GM12873 (cell line): Measurements from ENCODE around the gene TFF3.

Source experiments
- CTCF ChIP-seq: IDR thresholded peaks from 2 replicates; pipeline ENCODE4 v1.5.1; 2012; ENCODE audit warnings: low read depth, mild to moderate bottlenecking, moderate library complexity, low read length, control low read depth; ENCODE audit not compliant: insufficient read depth; ENCODE audit errors: missing control alignments

Gene TFF3

DNA sequence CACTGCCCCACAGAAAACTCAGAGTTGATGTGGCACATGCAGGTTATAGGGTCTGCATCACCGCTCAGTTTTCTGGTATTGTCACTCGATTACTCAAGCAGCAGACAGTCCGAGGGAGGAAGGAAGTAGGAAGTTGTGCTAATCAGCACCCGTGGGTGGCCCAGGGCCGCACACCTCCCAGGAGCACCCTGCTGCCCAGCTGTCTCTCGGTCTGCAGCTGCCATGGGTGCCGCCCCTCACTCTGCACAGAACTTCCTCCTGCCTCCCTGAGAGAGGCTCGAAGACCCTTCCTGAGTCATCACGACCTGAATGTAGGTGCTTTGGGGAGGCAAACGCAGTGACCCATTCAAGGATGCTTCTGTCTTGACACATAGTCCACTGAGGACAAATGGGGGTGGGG lies 4.2 kb upstream of the TFF3 start:
- no peak for TF ChIP-seq CTCF

GRCh38 chr21:42317826-42318746 lies 2.9 kb upstream of the TFF3 start:
- no peak for TF ChIP-seq CTCF

DNA sequence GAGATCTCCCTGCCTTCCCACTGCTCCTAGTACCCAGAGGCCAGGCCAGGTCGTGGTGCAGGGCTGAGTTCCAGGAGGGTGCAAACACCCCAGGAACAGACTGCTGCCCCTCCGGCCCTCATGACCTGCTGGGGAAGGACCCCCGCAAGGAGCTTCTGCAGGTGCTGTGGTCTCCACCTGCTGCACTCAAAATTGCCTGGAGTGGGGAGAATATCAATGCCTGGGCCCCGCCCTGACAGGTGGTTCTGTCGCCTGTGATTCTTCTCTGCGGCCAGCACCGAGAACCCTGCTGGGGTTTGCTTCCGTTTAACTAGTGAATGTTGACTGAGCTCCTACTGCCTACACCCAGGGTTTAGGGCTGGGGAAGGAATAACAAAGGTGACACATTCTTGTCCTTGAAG lies 2.1 kb upstream of the TFF3 start:
- TF ChIP-seq CTCF, result no peak

DNA sequence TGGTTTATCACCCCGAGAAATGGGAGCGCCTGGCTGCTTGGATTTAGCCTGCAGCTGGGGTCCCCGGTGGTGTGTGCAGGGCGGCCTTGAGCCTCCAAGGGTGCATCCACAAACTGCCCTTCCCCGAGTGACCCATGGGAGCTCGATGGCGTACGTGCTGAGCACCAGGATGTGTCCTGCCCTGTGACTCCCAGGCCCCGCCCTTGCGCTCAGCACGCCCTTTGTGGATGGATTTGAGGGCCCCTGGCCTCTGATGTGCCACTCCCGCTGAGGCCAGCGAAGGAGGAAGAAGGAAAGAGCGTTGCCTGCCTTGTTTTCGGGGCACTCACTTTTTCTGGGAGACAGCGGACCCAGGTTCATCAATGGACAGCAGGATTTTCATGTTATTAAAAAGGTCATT lies 1.7 kb upstream of the TFF3 start:
- TF ChIP-seq CTCF, result no peak

DNA sequence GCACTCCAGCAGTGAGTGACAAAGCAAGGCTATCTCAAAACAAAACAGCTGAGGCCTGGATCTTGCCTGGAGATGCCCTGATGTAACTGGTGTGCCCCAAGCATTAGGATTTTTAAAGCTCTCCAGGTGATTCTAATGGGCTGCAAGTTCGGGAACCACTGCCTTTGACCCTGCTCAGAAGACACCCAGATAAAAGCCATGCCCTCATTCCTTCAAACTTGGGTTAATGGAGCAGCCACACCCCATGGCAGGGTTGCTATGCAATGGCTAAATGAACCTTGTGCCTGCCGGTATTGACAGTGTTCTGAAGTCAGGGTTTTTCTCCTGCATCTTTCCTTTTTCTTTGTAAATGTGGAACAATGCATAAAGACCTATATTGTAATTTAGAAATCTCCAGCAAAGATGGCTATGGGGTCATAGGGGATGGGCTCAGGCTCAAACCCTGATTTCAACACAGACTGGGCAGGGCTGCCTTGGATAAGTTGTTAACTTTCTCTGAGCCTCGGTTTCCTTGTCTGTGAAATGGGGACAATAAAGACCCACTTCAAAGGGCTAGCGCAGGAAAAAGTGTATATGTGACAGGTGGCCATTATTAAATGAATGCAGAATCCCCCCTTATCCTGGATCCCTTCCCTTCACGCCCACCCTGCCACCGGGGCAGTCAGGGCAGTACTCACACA lies 453 bp downstream of the TFF3 start:
- TF ChIP-seq CTCF, result no peak

DNA sequence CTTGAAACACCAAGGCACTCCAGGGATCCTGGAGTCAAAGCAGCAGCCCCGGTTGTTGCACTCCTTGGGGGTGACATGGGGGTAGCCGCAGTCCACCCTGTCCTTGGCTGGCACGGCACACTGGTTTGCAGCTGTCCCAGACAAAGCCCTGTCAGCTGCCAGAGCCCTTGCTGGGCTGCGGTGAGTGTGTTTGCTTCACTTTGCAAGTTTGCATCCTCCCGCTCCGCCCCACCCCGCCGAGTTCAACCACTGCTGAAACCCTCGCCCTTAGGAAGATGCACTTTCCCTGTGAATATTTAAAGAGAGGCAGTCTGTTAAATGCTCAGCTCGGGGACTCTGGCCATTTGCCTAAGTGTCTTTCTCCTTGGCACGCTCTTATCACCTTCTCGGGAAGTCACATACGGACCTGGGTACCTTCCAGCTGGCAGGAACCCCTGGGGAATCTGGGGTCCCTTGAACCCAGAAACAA lies 1.7 kb downstream of the TFF3 start:
- no peak for TF ChIP-seq CTCF

DNA sequence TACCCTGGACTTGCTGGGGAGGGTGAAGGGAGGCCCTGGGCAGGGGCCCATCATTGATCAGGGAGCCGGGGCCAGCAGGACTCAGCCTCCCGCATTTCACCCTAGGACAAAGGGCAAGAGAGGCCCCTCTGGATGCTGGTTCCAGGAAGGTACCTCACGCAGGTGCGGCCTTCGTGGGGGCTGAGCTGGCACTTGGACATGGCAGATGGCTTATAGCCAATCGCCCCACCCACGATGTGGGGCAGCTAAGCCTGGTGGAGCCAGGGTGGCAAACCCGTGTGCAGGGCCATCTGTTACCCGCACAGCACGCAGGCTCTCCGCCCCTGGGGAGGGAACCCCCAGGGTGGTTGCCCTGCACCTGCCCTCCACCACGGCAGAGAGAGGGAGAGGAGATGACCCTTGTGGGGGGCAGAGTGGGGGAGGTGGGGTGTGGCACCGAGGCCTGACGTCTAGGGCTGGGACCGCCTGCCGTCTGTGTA lies 2.5 kb downstream of the TFF3 start:
- TF ChIP-seq CTCF, result no peak
